Hepatocyte (in vitro differentiated cells): Measurements from ENCODE around the gene CRABP2.

Source experiments
- EZH2phosphoT487 ChIP-seq: fragments of 200-600 bp; sonication (generic); IDR thresholded peaks from one replicate; pipeline ENCODE4 v1.6.1; 2018; ENCODE audit warnings: antibody characterized with exemption, mild to moderate bottlenecking, low read depth, moderate library complexity; ENCODE audit not compliant: unreplicated experiment, severe bottlenecking
- TF ChIP-seq, protein P1 (sequence below): fragments of 200-600 bp; sonication (generic); IDR thresholded peaks from 2 replicates; pipeline ENCODE4 v1.5.1; 2016; ENCODE audit warnings: antibody characterized with exemption, mild to moderate bottlenecking; ENCODE audit not compliant: poor library complexity

- TF ChIP-seq, protein P1, sequence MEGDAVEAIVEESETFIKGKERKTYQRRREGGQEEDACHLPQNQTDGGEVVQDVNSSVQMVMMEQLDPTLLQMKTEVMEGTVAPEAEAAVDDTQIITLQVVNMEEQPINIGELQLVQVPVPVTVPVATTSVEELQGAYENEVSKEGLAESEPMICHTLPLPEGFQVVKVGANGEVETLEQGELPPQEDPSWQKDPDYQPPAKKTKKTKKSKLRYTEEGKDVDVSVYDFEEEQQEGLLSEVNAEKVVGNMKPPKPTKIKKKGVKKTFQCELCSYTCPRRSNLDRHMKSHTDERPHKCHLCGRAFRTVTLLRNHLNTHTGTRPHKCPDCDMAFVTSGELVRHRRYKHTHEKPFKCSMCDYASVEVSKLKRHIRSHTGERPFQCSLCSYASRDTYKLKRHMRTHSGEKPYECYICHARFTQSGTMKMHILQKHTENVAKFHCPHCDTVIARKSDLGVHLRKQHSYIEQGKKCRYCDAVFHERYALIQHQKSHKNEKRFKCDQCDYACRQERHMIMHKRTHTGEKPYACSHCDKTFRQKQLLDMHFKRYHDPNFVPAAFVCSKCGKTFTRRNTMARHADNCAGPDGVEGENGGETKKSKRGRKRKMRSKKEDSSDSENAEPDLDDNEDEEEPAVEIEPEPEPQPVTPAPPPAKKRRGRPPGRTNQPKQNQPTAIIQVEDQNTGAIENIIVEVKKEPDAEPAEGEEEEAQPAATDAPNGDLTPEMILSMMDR, result no peak
- TF ChIP-seq EZH2phosphoT487, result no peak
Measured at GRCh38 chr1:156693848-156694689, 11.3 kb downstream of the CRABP2 start.
